ENCODE measurements around the gene TRHDE.

The TRHDE gene

DNA sequence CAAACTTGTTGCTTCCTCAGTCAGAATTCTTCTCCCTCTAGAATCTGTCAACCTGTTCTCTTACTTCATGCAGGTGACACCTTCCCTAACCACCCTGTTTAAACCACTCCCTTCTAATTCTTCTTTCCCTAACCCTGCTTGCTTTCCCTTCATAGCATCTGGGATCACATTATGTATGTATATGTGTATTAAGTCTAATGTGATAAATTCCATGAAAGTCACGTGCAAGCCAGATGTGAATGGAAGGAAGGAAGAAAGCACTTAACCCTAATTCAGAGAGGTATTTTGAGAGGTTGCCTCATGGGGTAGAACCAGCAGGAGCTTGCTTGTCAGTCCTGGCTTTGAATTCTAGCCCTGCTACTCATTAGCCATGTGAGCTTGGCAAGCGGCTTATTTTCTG is 340.0 kb downstream of the TRHDE start:
- Histone ChIP-seq H3K27ac (ENCODE audit: low read length) (no peak overlapping the region), H3K4me1 (ENCODE audit: low read length) (no peaks in the 10 kb centered on the region), H3K27me3 (ENCODE audit: low read depth, low read length) (no peaks in the 10 kb centered on the region), H4K20me1 (ENCODE audit: insufficient read depth, low read length) (no peaks in the 10 kb centered on the region), H3K36me3 (replicated peaks; ENCODE audit: low read depth, low read length) (no peaks in the 10 kb centered on the region), H2AFZ (ENCODE audit: low read depth, low read length) (no peak overlapping the region), H3K4me3 (ENCODE audit: low read length) (no peak overlapping the region), H3K4me2 (ENCODE audit: low read length) (no peak overlapping the region), H3K79me2 (ENCODE audit: low read length) (no peaks in the 10 kb centered on the region), H3K9ac (ENCODE audit: low read length) (no peak overlapping the region), H3K9me3 (ENCODE audit: insufficient read depth, low read length) (no peaks in the 10 kb centered on the region)
- TF ChIP-seq, protein P1, sequence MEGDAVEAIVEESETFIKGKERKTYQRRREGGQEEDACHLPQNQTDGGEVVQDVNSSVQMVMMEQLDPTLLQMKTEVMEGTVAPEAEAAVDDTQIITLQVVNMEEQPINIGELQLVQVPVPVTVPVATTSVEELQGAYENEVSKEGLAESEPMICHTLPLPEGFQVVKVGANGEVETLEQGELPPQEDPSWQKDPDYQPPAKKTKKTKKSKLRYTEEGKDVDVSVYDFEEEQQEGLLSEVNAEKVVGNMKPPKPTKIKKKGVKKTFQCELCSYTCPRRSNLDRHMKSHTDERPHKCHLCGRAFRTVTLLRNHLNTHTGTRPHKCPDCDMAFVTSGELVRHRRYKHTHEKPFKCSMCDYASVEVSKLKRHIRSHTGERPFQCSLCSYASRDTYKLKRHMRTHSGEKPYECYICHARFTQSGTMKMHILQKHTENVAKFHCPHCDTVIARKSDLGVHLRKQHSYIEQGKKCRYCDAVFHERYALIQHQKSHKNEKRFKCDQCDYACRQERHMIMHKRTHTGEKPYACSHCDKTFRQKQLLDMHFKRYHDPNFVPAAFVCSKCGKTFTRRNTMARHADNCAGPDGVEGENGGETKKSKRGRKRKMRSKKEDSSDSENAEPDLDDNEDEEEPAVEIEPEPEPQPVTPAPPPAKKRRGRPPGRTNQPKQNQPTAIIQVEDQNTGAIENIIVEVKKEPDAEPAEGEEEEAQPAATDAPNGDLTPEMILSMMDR (IDR thresholded peaks at IDR 0.05; ENCODE audit: low read depth, low read length): no peak
- TF ChIP-seq EZH2phosphoT487 (IDR thresholded peaks at IDR 0.05; ENCODE audit: low read depth): no peak

DNA sequence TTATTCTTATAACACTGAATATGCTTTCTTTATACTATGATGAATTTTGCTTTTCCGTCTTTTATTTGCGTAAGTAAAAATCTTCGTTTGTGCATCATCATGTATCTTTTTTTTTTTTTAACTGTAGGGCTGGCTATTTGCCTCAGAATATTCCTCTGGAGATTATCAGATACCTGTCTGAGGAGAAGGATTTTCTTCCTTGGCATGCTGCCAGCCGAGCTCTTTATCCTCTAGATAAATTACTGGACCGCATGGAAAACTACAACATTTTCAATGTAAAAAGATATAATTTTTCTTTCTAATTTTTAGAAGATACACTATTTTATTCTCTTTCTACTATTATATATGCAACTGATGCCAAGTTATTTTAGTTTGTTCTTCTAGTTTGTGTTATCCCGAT is 346.6 kb downstream of the TRHDE start:
- H3K27me3 ChIP-seq (ENCODE audit: low read depth, low read length): no peaks in the 10 kb centered on the region
- H3K4me3 ChIP-seq (ENCODE audit: low read length): no peak overlapping the region
- H2AFZ ChIP-seq (ENCODE audit: low read depth, low read length): no peak overlapping the region
- H3K27ac ChIP-seq (ENCODE audit: low read length): no peak overlapping the region
- H3K4me2 ChIP-seq (ENCODE audit: low read length): no peak overlapping the region
- H3K79me2 ChIP-seq (ENCODE audit: low read length): no peaks in the 10 kb centered on the region
- H3K9me3 ChIP-seq (ENCODE audit: insufficient read depth, low read length): no peaks in the 10 kb centered on the region
- no peak for TF ChIP-seq EZH2phosphoT487 (IDR thresholded peaks at IDR 0.05; ENCODE audit: low read depth)
- TF ChIP-seq, protein P1 (IDR thresholded peaks at IDR 0.05; ENCODE audit: low read depth, low read length): no peak
- no peaks in the 10 kb centered on the region for H3K4me1 ChIP-seq (ENCODE audit: low read length)
- no peaks in the 10 kb centered on the region for H3K36me3 ChIP-seq (replicated peaks; ENCODE audit: low read depth, low read length)
- H3K9ac ChIP-seq (ENCODE audit: low read length): no peak overlapping the region
- H4K20me1 ChIP-seq (ENCODE audit: insufficient read depth, low read length): no peaks in the 10 kb centered on the region

DNA sequence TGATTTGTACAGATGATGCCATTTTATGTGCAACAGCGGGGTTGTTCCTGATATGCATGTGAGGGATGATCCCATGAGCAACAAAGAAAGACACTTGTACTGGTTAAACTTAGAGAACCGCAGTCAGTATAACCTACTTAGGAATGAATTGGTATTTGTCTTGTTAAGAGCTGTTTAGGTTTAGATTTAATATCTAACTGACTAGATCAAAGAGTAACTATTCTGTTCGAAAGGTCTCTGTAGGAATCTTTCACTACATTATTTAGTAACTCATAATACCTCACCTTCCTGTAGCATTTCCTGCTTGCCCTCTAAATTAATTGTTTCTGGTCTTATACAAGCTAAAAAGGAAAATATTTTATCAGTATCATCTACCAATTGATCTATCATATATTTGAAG is 350.4 kb downstream of the TRHDE start:
- Histone ChIP-seq H3K4me2 (ENCODE audit: low read length) (no peak overlapping the region), H3K4me1 (ENCODE audit: low read length) (no peaks in the 10 kb centered on the region), H3K4me3 (ENCODE audit: low read length) (no peak overlapping the region), H2AFZ (ENCODE audit: low read depth, low read length) (no peak overlapping the region), H3K27me3 (ENCODE audit: low read depth, low read length) (no peaks in the 10 kb centered on the region), H3K36me3 (replicated peaks; ENCODE audit: low read depth, low read length) (no peaks in the 10 kb centered on the region), H3K9ac (ENCODE audit: low read length) (no peak overlapping the region), H3K9me3 (ENCODE audit: insufficient read depth, low read length) (no peaks in the 10 kb centered on the region), H3K27ac (ENCODE audit: low read length) (no peak overlapping the region), H3K79me2 (ENCODE audit: low read length) (no peaks in the 10 kb centered on the region), H4K20me1 (ENCODE audit: insufficient read depth, low read length) (no peaks in the 10 kb centered on the region)
- TF ChIP-seq, protein P1 (IDR thresholded peaks at IDR 0.05; ENCODE audit: low read depth, low read length): no peak
- no peak for TF ChIP-seq EZH2phosphoT487 (IDR thresholded peaks at IDR 0.05; ENCODE audit: low read depth)

DNA sequence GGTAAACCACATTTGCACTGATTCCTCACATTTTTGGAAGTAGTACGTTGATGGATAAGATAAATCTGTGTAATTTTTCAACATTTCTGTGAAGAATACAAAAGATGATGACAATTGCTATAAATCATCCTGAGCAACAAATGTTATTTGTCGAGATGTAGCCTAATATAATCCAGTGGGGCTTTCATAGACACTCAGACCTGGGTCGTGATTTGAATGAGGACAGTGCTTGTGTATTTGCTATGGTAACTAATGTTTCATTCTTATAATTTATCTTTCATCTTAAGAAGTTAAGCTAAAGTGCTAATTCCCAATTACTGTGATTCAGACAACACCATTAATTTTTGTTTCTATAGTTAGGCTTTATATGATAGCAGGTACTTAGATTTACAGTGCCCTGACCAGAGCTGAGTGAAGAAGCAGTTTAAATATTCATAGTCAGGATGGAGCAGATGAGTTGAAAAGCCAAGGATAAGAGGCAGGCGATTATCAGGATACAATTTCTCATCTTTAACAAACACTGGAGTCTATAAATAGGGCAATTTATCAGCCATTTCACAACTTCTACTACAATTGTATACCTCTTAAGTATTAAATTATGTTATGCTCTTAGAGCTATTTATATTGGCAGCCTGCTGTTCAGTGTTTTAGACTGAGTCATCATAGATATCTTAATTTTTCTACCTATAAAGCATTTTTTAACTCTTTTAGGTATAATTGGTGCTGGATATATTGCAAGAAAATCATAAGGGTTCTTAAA is 359.9 kb downstream of the TRHDE start:
- Histone ChIP-seq H3K4me3 (ENCODE audit: low read length) (no peak overlapping the region), H3K4me2 (ENCODE audit: low read length) (no peak overlapping the region), H3K9me3 (ENCODE audit: insufficient read depth, low read length) (no peaks in the 10 kb centered on the region), H3K36me3 (replicated peaks; ENCODE audit: low read depth, low read length) (no peaks in the 10 kb centered on the region), H3K27ac (ENCODE audit: low read length) (no peak overlapping the region), H3K27me3 (ENCODE audit: low read depth, low read length) (no peaks in the 10 kb centered on the region), H3K4me1 (ENCODE audit: low read length) (no peaks in the 10 kb centered on the region), H3K9ac (ENCODE audit: low read length) (no peak overlapping the region), H2AFZ (ENCODE audit: low read depth, low read length) (no peak overlapping the region), H4K20me1 (ENCODE audit: insufficient read depth, low read length) (no peaks in the 10 kb centered on the region), H3K79me2 (ENCODE audit: low read length) (no peaks in the 10 kb centered on the region)
- no peak for TF ChIP-seq EZH2phosphoT487 (IDR thresholded peaks at IDR 0.05; ENCODE audit: low read depth)
